Right lung (tissue), 10 donors: Measurements from ENCODE around the gene PRCP. TPM values are rescaled to one million over a fixed set of nuclear protein-coding genes. Genes with fewer than 3 reads are reported as not detected.
"Not testable (repeated sequence)": the region's sequence is repeated elsewhere in the genome, so short reads cannot be mapped to it uniquely, and the experiment has no call there.

ENCODE experiments used
- DNase-seq, 2 donors: peaks; one replicate each; pipeline ENCODE4 v3.0.0-alpha.2; 2013
- long read RNA-seq, 8 donors: transcript quantifications; one replicate each; lab custom pipeline, GENCODE V29; 2026
- polyA plus RNA-seq, 5 donors: library from polyadenylated mRNA; unstranded; fragments of 120-200 nt; gene quantifications; one replicate each; pipeline versions ENCODE4 v1.2.1 to v1.2.3, GENCODE V29; 2013; ENCODE audit warnings: inconsistent platforms in 1 of 5, low replicate concordance in 1 of 5; ENCODE audit not compliant: insufficient read length in 5 of 5, insufficient read depth in 1 of 5

Gene PRCP
- polyA plus RNA-seq: 100 to 1,000 TPM; 220 to 261 (median 238) TPM
- long read RNA-seq, donor 1, full-length matches to known transcripts: 111 of 118 reads
- long read RNA-seq, donor 1, partial matches to known transcripts: 7 of 118 reads
- long read RNA-seq, donor 1, other reads (novel, unspliced or antisense): 0 of 118 reads
- long read RNA-seq, donor 2, full-length matches to known transcripts: 42 of 50 reads
- long read RNA-seq, donor 2, partial matches to known transcripts: 8 of 50 reads
- long read RNA-seq, donor 2, other reads (novel, unspliced or antisense): 0 of 50 reads
- long read RNA-seq, donor 3, full-length matches to known transcripts: 139 of 144 reads
- long read RNA-seq, donor 3, partial matches to known transcripts: 5 of 144 reads
- long read RNA-seq, donor 3, other reads (novel, unspliced or antisense): 0 of 144 reads
- long read RNA-seq, donor 4, full-length matches to known transcripts: 82 of 82 reads
- long read RNA-seq, donor 4, partial matches to known transcripts: 0 of 82 reads
- long read RNA-seq, donor 4, other reads (novel, unspliced or antisense): 0 of 82 reads
- long read RNA-seq, donor 5, full-length matches to known transcripts: 72 of 135 reads
- long read RNA-seq, donor 5, partial matches to known transcripts: 58 of 135 reads
- long read RNA-seq, donor 5, other reads (novel, unspliced or antisense): 5 of 135 reads
- long read RNA-seq, donor 6, full-length matches to known transcripts: 85 of 100 reads
- long read RNA-seq, donor 6, partial matches to known transcripts: 15 of 100 reads
- long read RNA-seq, donor 6, other reads (novel, unspliced or antisense): 0 of 100 reads
- long read RNA-seq, donor 7, full-length matches to known transcripts: 30 of 30 reads
- long read RNA-seq, donor 7, partial matches to known transcripts: 0 of 30 reads
- long read RNA-seq, donor 7, other reads (novel, unspliced or antisense): 0 of 30 reads
- long read RNA-seq, donor 8, full-length matches to known transcripts: 41 of 41 reads
- long read RNA-seq, donor 8, partial matches to known transcripts: 0 of 41 reads
- long read RNA-seq, donor 8, other reads (novel, unspliced or antisense): 0 of 41 reads

GRCh38 chr11:82900277-82901164, at the start of gene PRCP:
PRCP (minus strand) TSS chr11:82900430; CDS start chr11:82900402, 28 bp downstream.
- peak; percentile 88 to 90 for DNase-seq

- no peak for DNase-seq
Observed at GRCh38 chr11:82949352-82949751, 49.1 kb upstream of the PRCP start.

- DNase-seq: no peak
Observed at GRCh38 chr11:82945682-82946081, 45.5 kb upstream of the PRCP start.

GRCh38 chr11:82945041-82945440, 44.8 kb upstream of the PRCP start:
- DNase-seq: not testable (repeated sequence)

GRCh38 chr11:82944198-82944597, 44.0 kb upstream of the PRCP start:
- no peak for DNase-seq

- not testable (repeated sequence) for DNase-seq
Observed at GRCh38 chr11:82943430-82943829, 43.2 kb upstream of the PRCP start.

- DNase-seq: no peak
Observed at GRCh38 chr11:82942376-82942775, 42.1 kb upstream of the PRCP start.

- DNase-seq: no peak
Observed at GRCh38 chr11:82939456-82939855, 39.2 kb upstream of the PRCP start.

GRCh38 chr11:82937554-82937953, 37.3 kb upstream of the PRCP start:
- no peak for DNase-seq

GRCh38 chr11:82936261-82936660, 36.0 kb upstream of the PRCP start:
- no peak for DNase-seq

GRCh38 chr11:82932564-82932963, 32.3 kb upstream of the PRCP start:
- no peak for DNase-seq

GRCh38 chr11:82930734-82931133, 30.5 kb upstream of the PRCP start:
- no peak for DNase-seq

- DNase-seq: no peak
Observed at GRCh38 chr11:82930229-82930628, 30.0 kb upstream of the PRCP start.

GRCh38 chr11:82929121-82929520, 28.9 kb upstream of the PRCP start:
- DNase-seq: no peak

- peak in 1 of 2 donors; percentile 17 for DNase-seq
Observed at GRCh38 chr11:82927264-82927880, 27.1 kb upstream of the PRCP start.

GRCh38 chr11:82924522-82925224, 24.4 kb upstream of the PRCP start:
- no peak for DNase-seq

- not testable (repeated sequence) for DNase-seq
Observed at GRCh38 chr11:82922396-82923173, 22.4 kb upstream of the PRCP start.

GRCh38 chr11:82920227-82920626, 20.0 kb upstream of the PRCP start:
- not testable (repeated sequence) for DNase-seq

GRCh38 chr11:82919786-82920185, 19.6 kb upstream of the PRCP start:
- not testable (repeated sequence) for DNase-seq
